GM23338 (cell line): ENCODE measurements around the gene SPRING1. TPM values are rescaled to one million over a fixed set of nuclear protein-coding genes. Genes with fewer than 3 reads are reported as not detected.
"Not testable (repeated sequence)": the region's sequence is repeated elsewhere in the genome, so short reads cannot be mapped to it uniquely, and the experiment has no call there.

Source experiments
- ATAC-seq: fragments of 200-7000 bp; cut with Tn5 transposase; 3 replicates; pipeline ENCODE4 v1.9.1; 2020
- DNase-seq: peaks from one replicate; pipeline ENCODE4 v3.0.0-alpha.2; 2015; ENCODE audit warnings: low spot score
- H2AFZ ChIP-seq: fragments of 200-600 bp; sonication (generic); 2 replicates; pipeline ENCODE4 v1.8.0; 2016; ENCODE audit warnings: antibody characterized with exemption, mild to moderate bottlenecking, moderate library complexity
- H3F3A ChIP-seq: fragments of 200-600 bp; sonication (generic); replicated peaks from 2 replicates; pipeline ENCODE4 v1.8.0; 2017; ENCODE audit warnings: antibody characterized with exemption, mixed run types, low read depth
- H3K27ac ChIP-seq: fragments of 200-600 bp; sonication (generic); 2 replicates; pipeline ENCODE4 v1.6.1; 2016; ENCODE audit warnings: low read depth
- H3K27me3 ChIP-seq: fragments of 200-600 bp; sonication (generic); 2 replicates; pipeline ENCODE4 v1.8.0; 2016; ENCODE audit warnings: mild to moderate bottlenecking, mixed run types, moderate library complexity; ENCODE audit not compliant: insufficient read depth
- H3K36me3 ChIP-seq: fragments of 200-600 bp; sonication (generic); 2 replicates; pipeline ENCODE4 v1.8.0; 2016; ENCODE audit warnings: mild to moderate bottlenecking; ENCODE audit not compliant: insufficient read depth
- H3K4me1 ChIP-seq: fragments of 200-600 bp; sonication (generic); 2 replicates; pipeline ENCODE4 v1.8.0; 2016; ENCODE audit warnings: mild to moderate bottlenecking, moderate library complexity; ENCODE audit not compliant: insufficient read depth
- H3K4me2 ChIP-seq: fragments of 200-600 bp; sonication (generic); 2 replicates; pipeline ENCODE4 v1.7.1; 2017; ENCODE audit warnings: mixed run types
- H3K4me3 ChIP-seq: fragments of 200-600 bp; sonication (generic); 2 replicates; pipeline ENCODE4 v1.6.1; 2016; ENCODE audit warnings: mixed run types
- H3K79me2 ChIP-seq: fragments of 200-600 bp; sonication (generic); replicated peaks from 2 replicates; pipeline ENCODE4 v1.8.0; 2017; ENCODE audit warnings: mild to moderate bottlenecking; ENCODE audit not compliant: insufficient read depth
- H3K9me2 ChIP-seq: fragments of 200-600 bp; sonication (generic); 2 replicates; pipeline ENCODE4 v1.8.0; 2017; ENCODE audit not compliant: insufficient read depth
- H4K20me1 ChIP-seq: fragments of 200-600 bp; sonication (generic); replicated peaks from 2 replicates; pipeline ENCODE4 v1.8.0; 2017; ENCODE audit warnings: mild to moderate bottlenecking; ENCODE audit not compliant: insufficient read depth
- H3K27ac Mint-ChIP-seq: 2 replicates; pipeline ENCODE4 v1.8.0; 2020; ENCODE audit warnings: inconsistent platforms, mild to moderate bottlenecking, moderate library complexity, mixed read lengths
- H3K27me3 Mint-ChIP-seq: 3 replicates; pipeline ENCODE4 v1.8.0; 2022; ENCODE audit warnings: low read depth, mild to moderate bottlenecking, moderate library complexity, mixed read lengths, inconsistent platforms; ENCODE audit not compliant: insufficient read depth, poor library complexity
- H3K36me3 Mint-ChIP-seq: 3 replicates; pipeline ENCODE4 v1.8.0; 2021; ENCODE audit warnings: low read depth, mild to moderate bottlenecking, inconsistent platforms, moderate library complexity, mixed read lengths
- H3K4me1 Mint-ChIP-seq: 3 replicates; pipeline ENCODE4 v1.8.0; 2020; ENCODE audit warnings: mild to moderate bottlenecking, inconsistent platforms, mixed read lengths
- H3K4me3 Mint-ChIP-seq: 3 replicates; pipeline ENCODE4 v1.8.0; 2021; ENCODE audit warnings: moderate library complexity, mild to moderate bottlenecking, inconsistent platforms, mixed read lengths
- H3K9me3 Mint-ChIP-seq: 3 replicates; pipeline ENCODE4 v1.8.0; 2020; ENCODE audit warnings: moderate library complexity, mild to moderate bottlenecking, inconsistent platforms, mixed read lengths
- CREB1 ChIP-seq: fragments of 250-450 bp; sonication (Bioruptor Pico); IDR thresholded peaks from 2 replicates; pipeline ENCODE4 v1.5.0; 2020; ENCODE audit warnings: low read depth, mild to moderate bottlenecking, moderate library complexity
- EZH2 ChIP-seq: fragments of 200-600 bp; sonication (generic); IDR thresholded peaks from one replicate; pipeline ENCODE4 v1.8.0; 2017; ENCODE audit warnings: antibody characterized with exemption, mild to moderate bottlenecking, low read depth; ENCODE audit not compliant: unreplicated experiment
- EZH2phosphoT487 ChIP-seq: fragments of 200-600 bp; sonication (generic); IDR thresholded peaks from one replicate; pipeline ENCODE4 v1.8.1; 2018; ENCODE audit warnings: antibody characterized with exemption; ENCODE audit not compliant: unreplicated experiment
- JUNB ChIP-seq: IDR thresholded peaks from one replicate; pipeline ENCODE4 v1.6.1; 2016; ENCODE audit warnings: antibody characterized with exemption; ENCODE audit not compliant: unreplicated experiment
- POLR2AphosphoS5 ChIP-seq: IDR thresholded peaks from 2 replicates; pipeline ENCODE4 v1.6.1; 2016; ENCODE audit warnings: antibody characterized with exemption, low read depth
- STAT1 ChIP-seq: IDR thresholded peaks from one replicate; pipeline ENCODE4 v1.6.1; 2016; ENCODE audit warnings: antibody characterized with exemption; ENCODE audit not compliant: unreplicated experiment
- ZNF114 ChIP-seq: fragments of 250-450 bp; sonication (Bioruptor Pico); IDR thresholded peaks from 2 replicates; pipeline ENCODE4 v1.5.0; 2020; ENCODE audit warnings: mild to moderate bottlenecking, moderate library complexity
- ZNF331 ChIP-seq: fragments of 250-450 bp; sonication (Bioruptor Pico); IDR thresholded peaks from 2 replicates; pipeline ENCODE4 v1.5.0; 2020; ENCODE audit warnings: low read depth, mild to moderate bottlenecking, moderate library complexity
- polyA plus RNA-seq: library from polyadenylated mRNA; unstranded; fragments of >200 nt; fragmentation: Nextera tagmentation; extraction: Ambion mirVana; gene quantifications from 2 replicates; pipeline ENCODE4 v1.2.1, GENCODE V29; 2016
- total RNA-seq: library from RNA; depleted of rRNA; stranded (reverse); fragments of >200 nt; shearing (Covaris generic); gene quantifications from 2 replicates; pipeline ENCODE4 v1.2.3, GENCODE V29; 2014
- TF ChIP-seq, protein P1 (sequence below): fragments of 250-450 bp; sonication (Bioruptor Pico); IDR thresholded peaks from 2 replicates; pipeline ENCODE4 v1.5.0; 2020; ENCODE audit warnings: mild to moderate bottlenecking, moderate library complexity
- TF ChIP-seq, protein P2 (sequence below): IDR thresholded peaks from 2 replicates; pipeline ENCODE4 v1.6.1; 2016; ENCODE audit warnings: antibody characterized with exemption
- TF ChIP-seq, protein P3 (sequence below): IDR thresholded peaks from one replicate; pipeline ENCODE4 v1.6.1; 2018; ENCODE audit warnings: antibody characterized with exemption; ENCODE audit not compliant: unreplicated experiment

The SPRING1 gene
- total and polyA plus RNA-seq, 2 experiments from 2014 or later, result 8.2 to 57.1 TPM

DNA sequence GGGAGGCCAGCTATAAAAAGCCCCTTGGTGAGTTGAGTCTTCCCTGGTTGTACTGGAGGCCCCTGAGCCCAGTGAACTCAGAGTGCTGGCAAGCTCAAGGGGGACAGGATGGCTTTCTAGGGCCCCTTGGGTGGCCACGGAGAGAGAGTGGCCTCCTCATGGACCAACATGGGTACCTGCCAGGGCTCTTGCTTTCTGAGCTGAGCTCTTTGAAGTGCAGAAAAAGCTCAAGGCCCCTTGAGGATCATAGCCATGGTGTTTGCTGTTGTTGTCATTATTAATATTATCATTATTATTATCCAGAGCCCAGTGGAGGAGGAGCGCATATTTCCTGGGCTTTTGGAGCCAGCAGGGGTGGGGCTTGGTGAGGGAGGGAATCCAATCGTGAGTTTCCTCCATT, 6.9 kb upstream of the SPRING1 start:
- no peak overlapping the region for H3K27ac ChIP-seq
- no peaks in the 10 kb centered on the region for H3K27me3 ChIP-seq
- no peaks in the 10 kb centered on the region for H3K9me3 Mint-ChIP-seq
- H3K4me3 Mint-ChIP-seq, result no peak overlapping the region
- DNase-seq (no peak), ATAC-seq (no peak)
- no peak overlapping the region for H3K27ac Mint-ChIP-seq
- H3K9me2 ChIP-seq, result no peaks in the 10 kb centered on the region
- H3K4me1 ChIP-seq, result no peaks in the 10 kb centered on the region
- no peak overlapping the region for H3K4me3 ChIP-seq
- peaks cover 1% of the 10 kb centered on the region for H3K27me3 Mint-ChIP-seq
- no peak overlapping the region for H3K4me2 ChIP-seq
- no peak overlapping the region for H2AFZ ChIP-seq
- H3K4me1 Mint-ChIP-seq, result no peaks in the 10 kb centered on the region
- peaks cover 22% of the 10 kb centered on the region for H3K36me3 Mint-ChIP-seq
- TF ChIP-seq, protein P1, sequence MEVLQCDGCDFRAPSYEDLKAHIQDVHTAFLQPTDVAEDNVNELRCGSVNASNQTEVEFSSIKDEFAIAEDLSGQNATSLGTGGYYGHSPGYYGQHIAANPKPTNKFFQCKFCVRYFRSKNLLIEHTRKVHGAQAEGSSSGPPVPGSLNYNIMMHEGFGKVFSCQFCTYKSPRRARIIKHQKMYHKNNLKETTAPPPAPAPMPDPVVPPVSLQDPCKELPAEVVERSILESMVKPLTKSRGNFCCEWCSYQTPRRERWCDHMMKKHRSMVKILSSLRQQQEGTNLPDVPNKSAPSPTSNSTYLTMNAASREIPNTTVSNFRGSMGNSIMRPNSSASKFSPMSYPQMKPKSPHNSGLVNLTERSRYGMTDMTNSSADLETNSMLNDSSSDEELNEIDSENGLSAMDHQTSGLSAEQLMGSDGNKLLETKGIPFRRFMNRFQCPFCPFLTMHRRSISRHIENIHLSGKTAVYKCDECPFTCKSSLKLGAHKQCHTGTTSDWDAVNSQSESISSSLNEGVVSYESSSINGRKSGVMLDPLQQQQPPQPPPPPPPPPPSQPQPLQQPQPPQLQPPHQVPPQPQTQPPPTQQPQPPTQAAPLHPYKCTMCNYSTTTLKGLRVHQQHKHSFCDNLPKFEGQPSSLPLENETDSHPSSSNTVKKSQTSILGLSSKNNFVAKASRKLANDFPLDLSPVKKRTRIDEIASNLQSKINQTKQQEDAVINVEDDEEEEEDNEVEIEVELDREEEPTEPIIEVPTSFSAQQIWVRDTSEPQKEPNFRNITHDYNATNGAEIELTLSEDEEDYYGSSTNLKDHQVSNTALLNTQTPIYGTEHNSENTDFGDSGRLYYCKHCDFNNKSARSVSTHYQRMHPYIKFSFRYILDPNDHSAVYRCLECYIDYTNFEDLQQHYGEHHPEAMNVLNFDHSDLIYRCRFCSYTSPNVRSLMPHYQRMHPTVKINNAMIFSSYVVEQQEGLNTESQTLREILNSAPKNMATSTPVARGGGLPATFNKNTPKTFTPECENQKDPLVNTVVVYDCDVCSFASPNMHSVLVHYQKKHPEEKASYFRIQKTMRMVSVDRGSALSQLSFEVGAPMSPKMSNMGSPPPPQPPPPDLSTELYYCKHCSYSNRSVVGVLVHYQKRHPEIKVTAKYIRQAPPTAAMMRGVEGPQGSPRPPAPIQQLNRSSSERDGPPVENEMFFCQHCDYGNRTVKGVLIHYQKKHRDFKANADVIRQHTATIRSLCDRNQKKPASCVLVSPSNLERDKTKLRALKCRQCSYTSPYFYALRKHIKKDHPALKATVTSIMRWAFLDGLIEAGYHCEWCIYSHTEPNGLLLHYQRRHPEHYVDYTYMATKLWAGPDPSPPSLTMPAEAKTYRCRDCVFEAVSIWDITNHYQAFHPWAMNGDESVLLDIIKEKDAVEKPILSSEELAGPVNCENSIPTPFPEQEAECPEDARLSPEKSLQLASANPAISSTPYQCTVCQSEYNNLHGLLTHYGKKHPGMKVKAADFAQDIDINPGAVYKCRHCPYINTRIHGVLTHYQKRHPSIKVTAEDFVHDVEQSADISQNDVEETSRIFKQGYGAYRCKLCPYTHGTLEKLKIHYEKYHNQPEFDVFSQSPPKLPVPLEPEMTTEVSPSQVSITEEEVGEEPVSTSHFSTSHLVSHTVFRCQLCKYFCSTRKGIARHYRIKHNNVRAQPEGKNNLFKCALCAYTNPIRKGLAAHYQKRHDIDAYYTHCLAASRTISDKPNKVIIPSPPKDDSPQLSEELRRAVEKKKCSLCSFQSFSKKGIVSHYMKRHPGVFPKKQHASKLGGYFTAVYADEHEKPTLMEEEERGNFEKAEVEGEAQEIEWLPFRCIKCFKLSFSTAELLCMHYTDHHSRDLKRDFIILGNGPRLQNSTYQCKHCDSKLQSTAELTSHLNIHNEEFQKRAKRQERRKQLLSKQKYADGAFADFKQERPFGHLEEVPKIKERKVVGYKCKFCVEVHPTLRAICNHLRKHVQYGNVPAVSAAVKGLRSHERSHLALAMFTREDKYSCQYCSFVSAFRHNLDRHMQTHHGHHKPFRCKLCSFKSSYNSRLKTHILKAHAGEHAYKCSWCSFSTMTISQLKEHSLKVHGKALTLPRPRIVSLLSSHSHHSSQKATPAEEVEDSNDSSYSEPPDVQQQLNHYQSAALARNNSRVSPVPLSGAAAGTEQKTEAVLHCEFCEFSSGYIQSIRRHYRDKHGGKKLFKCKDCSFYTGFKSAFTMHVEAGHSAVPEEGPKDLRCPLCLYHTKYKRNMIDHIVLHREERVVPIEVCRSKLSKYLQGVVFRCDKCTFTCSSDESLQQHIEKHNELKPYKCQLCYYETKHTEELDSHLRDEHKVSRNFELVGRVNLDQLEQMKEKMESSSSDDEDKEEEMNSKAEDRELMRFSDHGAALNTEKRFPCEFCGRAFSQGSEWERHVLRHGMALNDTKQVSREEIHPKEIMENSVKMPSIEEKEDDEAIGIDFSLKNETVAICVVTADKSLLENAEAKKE, result no peak
- TF ChIP-seq CREB1 (no peak), JUNB (no peak), STAT1 (no peak), ZNF114 (CRISPR knock-in tag) (no peak), EZH2phosphoT487 (no peak), ZNF331 (CRISPR knock-in tag) (no peak), EZH2 (no peak), POLR2AphosphoS5 (no peak)
- TF ChIP-seq, protein P2, sequence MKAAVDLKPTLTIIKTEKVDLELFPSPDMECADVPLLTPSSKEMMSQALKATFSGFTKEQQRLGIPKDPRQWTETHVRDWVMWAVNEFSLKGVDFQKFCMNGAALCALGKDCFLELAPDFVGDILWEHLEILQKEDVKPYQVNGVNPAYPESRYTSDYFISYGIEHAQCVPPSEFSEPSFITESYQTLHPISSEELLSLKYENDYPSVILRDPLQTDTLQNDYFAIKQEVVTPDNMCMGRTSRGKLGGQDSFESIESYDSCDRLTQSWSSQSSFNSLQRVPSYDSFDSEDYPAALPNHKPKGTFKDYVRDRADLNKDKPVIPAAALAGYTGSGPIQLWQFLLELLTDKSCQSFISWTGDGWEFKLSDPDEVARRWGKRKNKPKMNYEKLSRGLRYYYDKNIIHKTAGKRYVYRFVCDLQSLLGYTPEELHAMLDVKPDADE, result no peak
- TF ChIP-seq, protein P3, sequence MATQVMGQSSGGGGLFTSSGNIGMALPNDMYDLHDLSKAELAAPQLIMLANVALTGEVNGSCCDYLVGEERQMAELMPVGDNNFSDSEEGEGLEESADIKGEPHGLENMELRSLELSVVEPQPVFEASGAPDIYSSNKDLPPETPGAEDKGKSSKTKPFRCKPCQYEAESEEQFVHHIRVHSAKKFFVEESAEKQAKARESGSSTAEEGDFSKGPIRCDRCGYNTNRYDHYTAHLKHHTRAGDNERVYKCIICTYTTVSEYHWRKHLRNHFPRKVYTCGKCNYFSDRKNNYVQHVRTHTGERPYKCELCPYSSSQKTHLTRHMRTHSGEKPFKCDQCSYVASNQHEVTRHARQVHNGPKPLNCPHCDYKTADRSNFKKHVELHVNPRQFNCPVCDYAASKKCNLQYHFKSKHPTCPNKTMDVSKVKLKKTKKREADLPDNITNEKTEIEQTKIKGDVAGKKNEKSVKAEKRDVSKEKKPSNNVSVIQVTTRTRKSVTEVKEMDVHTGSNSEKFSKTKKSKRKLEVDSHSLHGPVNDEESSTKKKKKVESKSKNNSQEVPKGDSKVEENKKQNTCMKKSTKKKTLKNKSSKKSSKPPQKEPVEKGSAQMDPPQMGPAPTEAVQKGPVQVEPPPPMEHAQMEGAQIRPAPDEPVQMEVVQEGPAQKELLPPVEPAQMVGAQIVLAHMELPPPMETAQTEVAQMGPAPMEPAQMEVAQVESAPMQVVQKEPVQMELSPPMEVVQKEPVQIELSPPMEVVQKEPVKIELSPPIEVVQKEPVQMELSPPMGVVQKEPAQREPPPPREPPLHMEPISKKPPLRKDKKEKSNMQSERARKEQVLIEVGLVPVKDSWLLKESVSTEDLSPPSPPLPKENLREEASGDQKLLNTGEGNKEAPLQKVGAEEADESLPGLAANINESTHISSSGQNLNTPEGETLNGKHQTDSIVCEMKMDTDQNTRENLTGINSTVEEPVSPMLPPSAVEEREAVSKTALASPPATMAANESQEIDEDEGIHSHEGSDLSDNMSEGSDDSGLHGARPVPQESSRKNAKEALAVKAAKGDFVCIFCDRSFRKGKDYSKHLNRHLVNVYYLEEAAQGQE, result no peak
- H3K36me3 ChIP-seq, result no peaks in the 10 kb centered on the region; the same call in 1 of the 2 replicates
- H3F3A ChIP-seq, result no peaks in the 10 kb centered on the region
- H3K79me2 ChIP-seq, result no peaks in the 10 kb centered on the region
- peaks cover 6% of the 10 kb centered on the region for H4K20me1 ChIP-seq

DNA sequence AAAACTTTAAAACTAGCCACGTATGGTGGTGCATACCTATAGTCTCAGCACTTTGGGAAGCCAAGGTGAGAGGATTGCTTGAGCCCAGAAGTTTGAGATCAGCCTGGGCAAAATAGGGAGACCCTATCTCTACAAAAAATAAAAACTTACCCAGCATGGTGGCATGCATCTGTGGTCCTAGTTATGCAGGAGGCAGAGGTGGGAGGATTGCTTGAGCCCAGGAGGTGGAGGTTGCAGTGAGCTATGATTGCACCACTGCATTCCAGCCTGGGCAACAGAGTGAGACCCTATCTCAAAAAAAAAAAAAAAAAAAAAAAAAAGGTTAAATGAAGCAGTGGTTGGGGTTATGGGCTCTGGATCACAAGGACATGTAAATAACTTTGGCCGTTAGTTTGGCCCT, 4.9 kb upstream of the SPRING1 start:
- not testable (repeated sequence) for H3F3A ChIP-seq, H3K4me3 Mint-ChIP-seq, ATAC-seq, H3K4me2 ChIP-seq, H4K20me1 ChIP-seq, H3K27me3 ChIP-seq, H3K9me2 ChIP-seq, H2AFZ ChIP-seq, H3K9me3 Mint-ChIP-seq, H3K27ac ChIP-seq, H3K4me1 ChIP-seq, H3K27me3 Mint-ChIP-seq, H3K36me3 ChIP-seq, H3K79me2 ChIP-seq, DNase-seq, H3K27ac Mint-ChIP-seq, H3K4me3 ChIP-seq
- Mint-ChIP-seq H3K4me1 (peaks cover 12% of the 10 kb centered on the region), H3K36me3 (peaks cover 26% of the 10 kb centered on the region)
